Upper lobe of left lung (tissue), 6 donors: ENCODE results near the gene TMEM139. TPM values are rescaled to one million over a fixed set of nuclear protein-coding genes. Genes with fewer than 3 reads are reported as not detected.

Experiments used
- ATAC-seq, 2 donors: fragments of 200-7000 bp; cut with Tn5 transposase; one replicate each; pipeline ENCODE4 v1.9.1; 2022; ENCODE audit warnings: mild to moderate bottlenecking in 2 of 2, moderate library complexity in 2 of 2; ENCODE audit not compliant: low FRiP score in 2 of 2
- DNase-seq, 2 donors: peaks; one replicate each; pipeline ENCODE4 v3.0.0-alpha.2; 2019 to 2020
- H3K27ac ChIP-seq, 4 donors: fragments of 200-600 bp; sonication (generic); one replicate each; pipeline ENCODE4 v1.5.1; 2016 to 2019
- H3K27me3 ChIP-seq, 4 donors: fragments of 200-600 bp; sonication (generic); one replicate each; pipeline ENCODE4 v1.5.1; 2017 to 2019
- H3K36me3 ChIP-seq, 4 donors: fragments of 200-600 bp; sonication (generic); one replicate each; pipeline ENCODE4 v1.5.1; 2016 to 2019
- H3K4me1 ChIP-seq, 4 donors: fragments of 200-600 bp; sonication (generic); one replicate each; pipeline ENCODE4 v1.5.1; 2018 to 2019
- H3K4me3 ChIP-seq, 4 donors: fragments of 200-600 bp; sonication (generic); one replicate each; pipeline ENCODE4 v1.5.1; 2017 to 2019; ENCODE audit warnings: mild to moderate bottlenecking in 2 of 4, moderate library complexity in 1 of 4
- H3K9me3 ChIP-seq, 4 donors: fragments of 200-600 bp; sonication (generic); one replicate each; pipeline ENCODE4 v1.5.1; 2018 to 2019
- EP300 ChIP-seq, 4 donors: sonication (generic); formaldehyde crosslinking; IDR thresholded peaks; one replicate each; pipeline ENCODE4 v1.5.1; 2017; ENCODE audit warnings: antibody characterized with exemption in 4 of 4, control low read depth in 2 of 4
- POLR2A ChIP-seq, 4 donors: fragments of 450-650 bp; IDR thresholded peaks; one replicate each; pipeline ENCODE4 v1.5.1; 2016 to 2017; ENCODE audit warnings: antibody characterized with exemption in 4 of 4, mild to moderate bottlenecking in 2 of 4
- POLR2AphosphoS5 ChIP-seq, 2 donors: sonication (generic); formaldehyde crosslinking; IDR thresholded peaks; one replicate each; pipeline ENCODE4 v1.5.1; 2017; ENCODE audit warnings: antibody characterized with exemption in 2 of 2
- WGBS, 2 donors: methylation state at CpG; one replicate each; pipeline ENCODE4 v1.1.5; 2017 to 2018; 5-methylcytosine and 5-hydroxymethylcytosine counted together
- total RNA-seq, 6 donors: library from RNA; depleted of rRNA in 4 of 6; stranded (reverse); fragments of >200 nt in 4 of 6; gene quantifications; one replicate each; pipeline versions ENCODE4 v1.1.0 to v1.2.1, GENCODE V29; 2016 to 2021
- TF ChIP-seq, protein P1 (sequence below), 6 experiments: fragments of 450-650 bp in 4 of 6; fragments of 200-600 bp in 2 of 6; sonication (generic) in 2 of 6; IDR thresholded peaks; one replicate each; pipeline ENCODE4 v1.5.1; 2016 to 2019; ENCODE audit warnings: antibody characterized with exemption in 6 of 6
- donor health status: DM: no; HTN: no; CAD: no; lungs with moderate emphysema.
- donor health status: DM: no; HTN: yes; CAD: no; lungs with severe emphysema.

Gene TMEM139
- total RNA-seq, result 10 to 100 TPM; 13.6 to 52.7 (median 33.0) TPM

- Histone ChIP-seq H3K27ac (peak within 1 kb of the TSS; percentile 14 to 62 (median 52)), H3K4me3 (peak within 1 kb of the TSS in 3 of 4 donors; percentile 34 to 45 (median 42)), H3K9me3 (no peaks in the 10 kb centered on the region), H3K27me3 (no peaks in the 10 kb centered on the region), H3K36me3 (no peaks in the 10 kb centered on the region), H3K4me1 (peaks cover 9 to 29% (median 15%) of the 10 kb centered on the region in 4 donors)
- TF ChIP-seq POLR2A (IDR thresholded peaks at IDR 0.05) (peak in 1 of 4 donors; percentile 44), POLR2AphosphoS5 (IDR thresholded peaks at IDR 0.05) (no peak)
- peak in 1 of 2 donors; percentile 75 for DNase-seq
- WGBS, 2 donors, result 67 to 69% methylated on average over 19 of the region's 19 CpGs
- peak in 1 of 2 donors; percentile 82 for ATAC-seq
These were observed at the start of gene TMEM139 for GRCh38 chr7:143284591-143285469. Gene TMEM139, plus strand, starts transcription at chr7:143284958. Its CDS starts 1,000 bp downstream, at chr7:143285958.

GRCh38 chr7:143235561-143235960 is 49.2 kb upstream of the TMEM139 start:
- TF ChIP-seq, protein P1, sequence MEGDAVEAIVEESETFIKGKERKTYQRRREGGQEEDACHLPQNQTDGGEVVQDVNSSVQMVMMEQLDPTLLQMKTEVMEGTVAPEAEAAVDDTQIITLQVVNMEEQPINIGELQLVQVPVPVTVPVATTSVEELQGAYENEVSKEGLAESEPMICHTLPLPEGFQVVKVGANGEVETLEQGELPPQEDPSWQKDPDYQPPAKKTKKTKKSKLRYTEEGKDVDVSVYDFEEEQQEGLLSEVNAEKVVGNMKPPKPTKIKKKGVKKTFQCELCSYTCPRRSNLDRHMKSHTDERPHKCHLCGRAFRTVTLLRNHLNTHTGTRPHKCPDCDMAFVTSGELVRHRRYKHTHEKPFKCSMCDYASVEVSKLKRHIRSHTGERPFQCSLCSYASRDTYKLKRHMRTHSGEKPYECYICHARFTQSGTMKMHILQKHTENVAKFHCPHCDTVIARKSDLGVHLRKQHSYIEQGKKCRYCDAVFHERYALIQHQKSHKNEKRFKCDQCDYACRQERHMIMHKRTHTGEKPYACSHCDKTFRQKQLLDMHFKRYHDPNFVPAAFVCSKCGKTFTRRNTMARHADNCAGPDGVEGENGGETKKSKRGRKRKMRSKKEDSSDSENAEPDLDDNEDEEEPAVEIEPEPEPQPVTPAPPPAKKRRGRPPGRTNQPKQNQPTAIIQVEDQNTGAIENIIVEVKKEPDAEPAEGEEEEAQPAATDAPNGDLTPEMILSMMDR (IDR thresholded peaks at IDR 0.05), result no peak
- TF ChIP-seq POLR2A (IDR thresholded peaks at IDR 0.05), result no peak
- no peak for TF ChIP-seq EP300 (IDR thresholded peaks at IDR 0.05)
- no peak for TF ChIP-seq POLR2AphosphoS5 (IDR thresholded peaks at IDR 0.05)
- no peak for DNase-seq
- no peaks in the 10 kb centered on the region for H3K9me3 ChIP-seq
- ATAC-seq, result no peak
- peaks cover 0 to 5% (median 2%) of the 10 kb centered on the region in 4 donors for H3K4me1 ChIP-seq
- no peaks in the 10 kb centered on the region for H3K36me3 ChIP-seq
- 16 to 20% methylated on average over 1 of the region's 1 CpG for WGBS, 2 donors
- no peak overlapping the region for H3K27ac ChIP-seq
- H3K4me3 ChIP-seq, result no peak overlapping the region
- H3K27me3 ChIP-seq, result no peaks in the 10 kb centered on the region

DNA sequence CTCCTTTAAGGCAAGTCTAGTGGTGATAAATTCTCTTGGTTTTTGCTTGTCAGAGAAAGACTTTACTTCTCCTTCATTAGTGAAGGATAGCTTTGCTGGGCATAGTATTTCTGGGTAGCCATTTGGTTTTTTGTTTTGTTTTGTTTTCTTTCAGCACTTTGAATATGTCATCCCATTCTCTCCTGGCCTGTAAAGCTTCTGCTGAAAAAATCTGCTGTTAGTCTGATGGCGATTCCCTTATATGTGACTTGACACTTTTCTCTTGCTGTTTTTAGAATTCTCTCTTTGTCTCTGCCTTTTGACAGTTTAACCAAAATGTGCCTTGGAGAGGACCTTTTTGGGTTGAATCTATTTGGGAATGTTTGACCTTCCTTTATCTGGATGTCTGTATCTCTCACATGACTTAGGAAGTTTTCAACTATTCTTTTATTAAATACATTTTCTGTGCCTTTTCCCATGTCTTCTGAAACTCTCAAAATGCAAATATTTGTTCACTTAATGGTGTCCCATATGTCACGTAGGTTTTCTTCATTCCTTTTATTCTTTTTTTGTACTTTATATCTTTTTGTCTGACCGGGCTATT is 48.3 kb upstream of the TMEM139 start:
- 77 to 95% methylated on average over 3 of the region's 3 CpGs for WGBS, 2 donors
- ATAC-seq (no peak), DNase-seq (no peak)

DNA sequence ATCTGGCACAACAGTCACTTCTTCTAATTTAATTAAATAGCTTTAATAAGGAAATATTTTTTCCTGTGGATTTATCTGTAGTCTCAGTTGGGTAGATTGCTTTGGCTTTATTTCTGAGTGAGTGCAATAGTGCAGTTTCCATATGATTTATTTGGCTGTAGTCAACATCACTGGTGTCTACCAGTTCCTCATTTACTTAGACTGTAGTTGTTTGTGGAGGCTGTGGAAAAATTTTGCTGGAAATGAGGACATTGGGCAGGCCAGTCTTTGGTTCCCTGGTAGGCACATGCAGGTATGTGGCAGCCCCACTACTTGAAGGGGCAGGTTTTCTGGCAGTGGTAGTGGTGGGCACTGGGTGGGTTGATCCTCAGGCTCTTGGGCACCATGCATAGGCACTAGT is 47.4 kb upstream of the TMEM139 start:
- H3K4me3 ChIP-seq, result no peak overlapping the region
- H3K27me3 ChIP-seq, result no peaks in the 10 kb centered on the region
- H3K9me3 ChIP-seq, result no peaks in the 10 kb centered on the region
- TF ChIP-seq, protein P1 (IDR thresholded peaks at IDR 0.05), result no peak
- TF ChIP-seq POLR2A (IDR thresholded peaks at IDR 0.05), result no peak
- no peak for TF ChIP-seq POLR2AphosphoS5 (IDR thresholded peaks at IDR 0.05)
- TF ChIP-seq EP300 (IDR thresholded peaks at IDR 0.05), result no peak
- H3K4me1 ChIP-seq, result peaks cover 0 to 8% (median 4%) of the 10 kb centered on the region in 4 donors
- no peak for ATAC-seq
- no peak for DNase-seq
- H3K36me3 ChIP-seq, result no peaks in the 10 kb centered on the region
- H3K27ac ChIP-seq, result peak overlapping the region; percentile 5 to 82 (median 60)

More for the DNA sequence above, 48.3 kb upstream of the TMEM139 start:
- Histone ChIP-seq H3K4me1 (peaks cover 0 to 8% (median 4%) of the 10 kb centered on the region in 4 donors), H3K27me3 (no peaks in the 10 kb centered on the region), H3K9me3 (no peaks in the 10 kb centered on the region), H3K36me3 (no peaks in the 10 kb centered on the region), H3K27ac (no peak overlapping the region), H3K4me3 (no peak overlapping the region)
- TF ChIP-seq EP300 (IDR thresholded peaks at IDR 0.05), result no peak
- TF ChIP-seq POLR2A (IDR thresholded peaks at IDR 0.05), result no peak
- TF ChIP-seq, protein P1 (IDR thresholded peaks at IDR 0.05), result no peak
- TF ChIP-seq POLR2AphosphoS5 (IDR thresholded peaks at IDR 0.05), result no peak

- no peak for ATAC-seq
- Histone ChIP-seq H3K36me3 (no peaks in the 10 kb centered on the region), H3K4me1 (peaks cover 0 to 8% (median 4%) of the 10 kb centered on the region in 4 donors), H3K9me3 (no peaks in the 10 kb centered on the region), H3K27me3 (no peaks in the 10 kb centered on the region), H3K27ac (peak overlapping the region in 3 of 4 donors; percentile 59 to 82 (median 60)), H3K4me3 (no peak overlapping the region)
- DNase-seq, result no peak
- 86 to 95% methylated on average over 1 of the region's 1 CpG for WGBS, 2 donors
- no peak for TF ChIP-seq POLR2A (IDR thresholded peaks at IDR 0.05)
- TF ChIP-seq, protein P1 (IDR thresholded peaks at IDR 0.05), result no peak
- no peak for TF ChIP-seq POLR2AphosphoS5 (IDR thresholded peaks at IDR 0.05)
- TF ChIP-seq EP300 (IDR thresholded peaks at IDR 0.05), result no peak
These were observed 46.3 kb upstream of the TMEM139 start for GRCh38 chr7:143238289-143238980.
